ENCODE measurements around the gene EMP1.

DNA sequence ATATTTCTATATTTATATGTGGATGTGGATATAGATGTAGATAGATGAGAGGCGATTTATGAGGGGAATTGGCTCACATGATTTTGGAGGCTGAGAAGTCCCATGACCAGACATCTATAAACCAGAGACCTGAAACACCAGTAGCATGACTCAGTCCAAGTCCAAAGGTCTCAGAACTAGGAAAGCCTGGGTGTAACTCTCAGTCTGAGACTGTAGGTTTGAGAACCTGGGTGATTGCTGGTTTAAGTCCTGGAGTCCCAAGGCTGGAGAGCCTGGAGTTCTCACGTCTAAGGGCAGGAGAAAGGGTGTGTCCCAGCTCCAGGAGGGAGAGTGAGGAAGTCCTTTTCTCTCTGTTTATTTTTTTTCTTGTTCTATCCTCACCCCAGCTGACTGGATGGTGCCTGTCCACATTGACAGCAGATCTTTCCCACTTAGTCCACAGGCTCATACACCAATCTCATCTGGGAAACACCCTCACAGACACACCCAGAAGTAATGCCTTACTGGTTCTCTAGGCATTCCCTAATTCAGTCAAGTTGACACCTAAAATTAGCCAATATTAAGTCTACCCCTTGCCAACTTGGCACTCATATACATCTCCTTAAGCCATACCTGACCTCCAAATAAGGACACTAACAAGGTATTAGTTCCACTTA is 45.4 kb downstream of the EMP1 start:
- no peak for TF ChIP-seq POLR2A (IDR thresholded peaks at IDR 0.05; ENCODE audit: low read length)
- TF ChIP-seq GATA1 (IDR thresholded peaks at IDR 0.05; ENCODE audit: low read depth, low read length) = no peak

Measured in erythroblast (primary cell).